ENCODE data around the gene PET117. TPM values are rescaled to one million over a fixed set of nuclear protein-coding genes. Genes with fewer than 3 reads are reported as not detected.
"Not testable (repeated sequence)": the region's sequence is repeated elsewhere in the genome, so short reads cannot be mapped to it uniquely, and the experiment has no call there.

PET117 gene
- 10 to 100 TPM; 14.1 to 14.6 TPM for total RNA-seq
- 10 to 100 TPM; 10.3 to 16.4 (median 13.2) TPM for polyA plus RNA-seq (ENCODE audit: insufficient read length in 6 of 6)
- long read RNA-seq, donor 1, transcript PET117-201 (2 exons, 1,141 nt) = major isoform, 13 of 13 reads
- long read RNA-seq, donor 1, partial matches to known transcripts = 0 of 13 reads
- long read RNA-seq, donor 1, other reads (novel, unspliced or antisense) = 0 of 13 reads
- long read RNA-seq, donor 2, transcript PET117-201 (2 exons, 1,141 nt) = major isoform, 5 of 5 reads
- long read RNA-seq, donor 2, partial matches to known transcripts = 0 of 5 reads
- long read RNA-seq, donor 2, other reads (novel, unspliced or antisense) = 0 of 5 reads
- long read RNA-seq, donor 3, partial matches to known transcripts = 0 of 2 reads
- long read RNA-seq, donor 3, other reads (novel, unspliced or antisense) = 0 of 2 reads
- long read RNA-seq, donor 4, transcript PET117-201 (2 exons, 1,141 nt) = major isoform, 18 of 19 reads
- long read RNA-seq, donor 4, partial matches to known transcripts = 0 of 19 reads
- long read RNA-seq, donor 4, other reads (novel, unspliced or antisense) = 1 of 19 reads
- long read RNA-seq, donor 5, partial matches to known transcripts = 0 of 4 reads
- long read RNA-seq, donor 5, other reads (novel, unspliced or antisense) = 0 of 4 reads
- long read RNA-seq, donor 6, transcript PET117-201 (2 exons, 1,141 nt) = major isoform, 5 of 5 reads
- long read RNA-seq, donor 6, partial matches to known transcripts = 0 of 5 reads
- long read RNA-seq, donor 6, other reads (novel, unspliced or antisense) = 0 of 5 reads
- long read RNA-seq, donor 7, partial matches to known transcripts = 0 of 3 reads
- long read RNA-seq, donor 7, other reads (novel, unspliced or antisense) = 0 of 3 reads
- long read RNA-seq, donor 8, partial matches to known transcripts = 0 of 2 reads
- long read RNA-seq, donor 8, other reads (novel, unspliced or antisense) = 0 of 2 reads
- long read RNA-seq, donor 9 = 0 reads
- long read RNA-seq, donor 10, transcript PET117-201 (2 exons, 1,141 nt) = major isoform, 11 of 12 reads
- long read RNA-seq, donor 10, partial matches to known transcripts = 0 of 12 reads
- long read RNA-seq, donor 10, other reads (novel, unspliced or antisense) = 1 of 12 reads
- long read RNA-seq, donor 11 = 0 reads
- long read RNA-seq, donor 12, partial matches to known transcripts = 0 of 4 reads
- long read RNA-seq, donor 12, other reads (novel, unspliced or antisense) = 0 of 4 reads

- peak; percentile 99 for ATAC-seq
- Histone ChIP-seq H3K4me3 (peak within 1 kb of the TSS; percentile 89 to 96), H3K27ac (peak within 1 kb of the TSS; percentile 91 to 93), H3K9me3 (no peaks in the 10 kb centered on the region), H3K36me3 (peaks cover 0 to 9% of the 10 kb centered on the region in 2 donors), H3K27me3 (no peaks in the 10 kb centered on the region), H3K4me1 (peaks cover 9 to 25% of the 10 kb centered on the region in 2 donors)
- intact Hi-C loops (cut with DNase I) = no loop called here
- TF ChIP-seq CTCF (IDR thresholded peaks at IDR 0.05) = no peak
- DNase-seq = peak; percentile 91 to 97 (median 94)
These were observed at the start of gene PET117, which contains the start of gene KAT14 for GRCh38 chr20:18137412-18138265. Gene PET117 (plus strand): TSS chr20:18137863. CDS start chr20:18137956, 93 bp downstream. Gene KAT14 (plus strand): TSS chr20:18137863. CDS start chr20:18142661, 4,798 bp downstream.

GRCh38 chr20:18088298-18088697, 49.4 kb upstream of the PET117 start:
- H3K4me3 ChIP-seq; ATAC-seq; intact Hi-C loops (cut with DNase I); H3K36me3 ChIP-seq; H3K9me3 ChIP-seq; H3K4me1 ChIP-seq; H3K27ac ChIP-seq; DNase-seq: not testable (repeated sequence)
- H3K27me3 ChIP-seq = peaks cover 0 to 11% of the 10 kb centered on the region in 2 donors

- H3K4me1 ChIP-seq; intact Hi-C loops (cut with DNase I); H3K4me3 ChIP-seq; H3K27ac ChIP-seq; DNase-seq; ATAC-seq; H3K9me3 ChIP-seq; H3K36me3 ChIP-seq: not testable (repeated sequence)
- peaks cover 0 to 11% of the 10 kb centered on the region in 2 donors for H3K27me3 ChIP-seq
These were observed 48.8 kb upstream of the PET117 start for GRCh38 chr20:18088841-18089240.

GRCh38 chr20:18090044-18090443, 47.6 kb upstream of the PET117 start:
- intact Hi-C loops (cut with DNase I) = no loop called here
- H3K9me3 ChIP-seq = no peaks in the 10 kb centered on the region
- H3K4me1 ChIP-seq = no peaks in the 10 kb centered on the region
- no peak for DNase-seq
- no peak for ATAC-seq
- H3K36me3 ChIP-seq = no peaks in the 10 kb centered on the region
- no peak overlapping the region for H3K27ac ChIP-seq
- no peak for TF ChIP-seq CTCF (IDR thresholded peaks at IDR 0.05)
- H3K4me3 ChIP-seq = no peak overlapping the region
- peaks cover 0 to 11% of the 10 kb centered on the region in 2 donors for H3K27me3 ChIP-seq

GRCh38 chr20:18090477-18090876, 47.2 kb upstream of the PET117 start:
- H3K9me3 ChIP-seq = no peaks in the 10 kb centered on the region
- no peak overlapping the region for H3K27ac ChIP-seq
- H3K36me3 ChIP-seq = no peaks in the 10 kb centered on the region
- intact Hi-C loops (cut with DNase I) = no loop called here
- ATAC-seq = no peak
- H3K27me3 ChIP-seq = peaks cover 0 to 11% of the 10 kb centered on the region in 2 donors
- TF ChIP-seq CTCF (IDR thresholded peaks at IDR 0.05) = no peak
- H3K4me1 ChIP-seq = no peaks in the 10 kb centered on the region
- DNase-seq = no peak
- H3K4me3 ChIP-seq = no peak overlapping the region

All from left lung (tissue), 14 donors.